ENCODE data around the gene LRRC4C.

DNA sequence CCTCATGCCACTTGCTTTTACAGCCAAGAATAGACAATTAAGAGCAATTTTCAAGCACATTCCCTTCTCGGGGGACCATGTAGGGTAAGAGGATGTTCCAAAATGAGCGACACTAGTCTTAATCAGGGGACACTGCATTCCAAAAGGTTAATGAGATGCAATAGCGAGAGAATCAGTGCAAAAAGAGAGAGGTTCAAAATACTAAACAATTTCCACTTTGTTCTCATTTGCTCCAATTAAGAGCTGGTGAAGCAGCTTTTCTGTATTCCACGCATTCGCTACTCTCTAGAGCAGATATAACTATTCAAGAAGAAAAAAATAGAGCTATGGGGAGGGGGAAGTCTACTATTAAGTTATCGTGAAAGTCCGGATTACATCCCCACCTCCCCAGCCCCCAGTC lies 811 bp downstream of the LRRC4C start:
- TF ChIP-seq POLR2A (IDR thresholded peaks at IDR 0.05) = no peak
- TF ChIP-seq, protein P1, sequence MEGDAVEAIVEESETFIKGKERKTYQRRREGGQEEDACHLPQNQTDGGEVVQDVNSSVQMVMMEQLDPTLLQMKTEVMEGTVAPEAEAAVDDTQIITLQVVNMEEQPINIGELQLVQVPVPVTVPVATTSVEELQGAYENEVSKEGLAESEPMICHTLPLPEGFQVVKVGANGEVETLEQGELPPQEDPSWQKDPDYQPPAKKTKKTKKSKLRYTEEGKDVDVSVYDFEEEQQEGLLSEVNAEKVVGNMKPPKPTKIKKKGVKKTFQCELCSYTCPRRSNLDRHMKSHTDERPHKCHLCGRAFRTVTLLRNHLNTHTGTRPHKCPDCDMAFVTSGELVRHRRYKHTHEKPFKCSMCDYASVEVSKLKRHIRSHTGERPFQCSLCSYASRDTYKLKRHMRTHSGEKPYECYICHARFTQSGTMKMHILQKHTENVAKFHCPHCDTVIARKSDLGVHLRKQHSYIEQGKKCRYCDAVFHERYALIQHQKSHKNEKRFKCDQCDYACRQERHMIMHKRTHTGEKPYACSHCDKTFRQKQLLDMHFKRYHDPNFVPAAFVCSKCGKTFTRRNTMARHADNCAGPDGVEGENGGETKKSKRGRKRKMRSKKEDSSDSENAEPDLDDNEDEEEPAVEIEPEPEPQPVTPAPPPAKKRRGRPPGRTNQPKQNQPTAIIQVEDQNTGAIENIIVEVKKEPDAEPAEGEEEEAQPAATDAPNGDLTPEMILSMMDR (IDR thresholded peaks at IDR 0.05) = no peak
